Caco-2 (cell line): ENCODE data around the gene MCTP1. TPM values are rescaled to one million over a fixed set of nuclear protein-coding genes. Genes with fewer than 3 reads are reported as not detected.

Experiments used
- BruUV-seq: library from RNA; stranded (reverse); fragments of 400-500 nt; replicated peaks from 2 replicates; lab custom pipeline; 2021; lab: Mats Ljungman, UMichigan
- CTCF ChIA-PET: fragments of 300-600 bp; sonication (Branson Sonifier 250); formaldehyde crosslinking; loops from one replicate; lab custom pipeline; 2022; ENCODE audit warnings: antibody characterized with exemption; lab: Charles Lee
- POLR2A ChIA-PET: fragments of 300-600 bp; sonication (Branson Sonifier 250); formaldehyde crosslinking; loops from one replicate; lab custom pipeline; 2022; ENCODE audit warnings: antibody characterized with exemption; lab: Charles Lee
- DNase-seq, 2 experiments: peaks; one replicate each; pipeline versions ENCODE4 v3.0.0 to v3.0.0-alpha.2; 2020 to 2022
- H3K27me3 ChIP-seq: replicated peaks from 2 replicates; pipeline ENCODE4 v1.6.0; 2011; ENCODE audit warnings: low read length; ENCODE audit not compliant: control insufficient read depth, insufficient read depth
- H3K36me3 ChIP-seq: 2 replicates; pipeline ENCODE4 v1.5.1; 2011; ENCODE audit warnings: low read length; ENCODE audit not compliant: control insufficient read depth, insufficient read depth
- H3K4me1 ChIP-seq: fragments of 250-450 bp; sonication (Bioruptor Pico); 2 replicates; pipeline ENCODE4 v1.5.1; 2020; ENCODE audit warnings: mild to moderate bottlenecking
- H3K4me3 ChIP-seq: 2 replicates; pipeline ENCODE4 v1.5.1; 2011; ENCODE audit warnings: low read depth, mild to moderate bottlenecking, control low read depth, low read length
- H3K9me3 ChIP-seq: fragments of 250-450 bp; sonication (Bioruptor Pico); 2 replicates; pipeline ENCODE4 v1.5.1; 2020; ENCODE audit warnings: mild to moderate bottlenecking, moderate library complexity
- H3K27ac Mint-ChIP-seq: one replicate; pipeline ENCODE4 v1.8.0; 2022; ENCODE audit warnings: mixed read lengths; ENCODE audit not compliant: unreplicated experiment
- H3K27me3 Mint-ChIP-seq: one replicate; pipeline ENCODE4 v1.8.0; 2022; ENCODE audit warnings: mixed read lengths; ENCODE audit not compliant: insufficient read depth, unreplicated experiment
- H3K36me3 Mint-ChIP-seq: one replicate; pipeline ENCODE4 v1.8.0; 2022; ENCODE audit warnings: mild to moderate bottlenecking, mixed read lengths; ENCODE audit not compliant: insufficient read depth, unreplicated experiment
- H3K4me1 Mint-ChIP-seq: one replicate; pipeline ENCODE4 v1.8.0; 2022; ENCODE audit warnings: low read depth, mixed read lengths; ENCODE audit not compliant: unreplicated experiment
- H3K4me3 Mint-ChIP-seq: one replicate; pipeline ENCODE4 v1.8.0; 2022; ENCODE audit warnings: mild to moderate bottlenecking, moderate library complexity, mixed read lengths; ENCODE audit not compliant: unreplicated experiment
- H3K9me3 Mint-ChIP-seq: one replicate; pipeline ENCODE4 v1.8.0; 2022; ENCODE audit warnings: mixed read lengths; ENCODE audit not compliant: unreplicated experiment
- intact Hi-C: fragments of 100-400 bp; cut with micrococcal nuclease; formaldehyde crosslinking; loops from one replicate; pipeline ENCODE4 v1.10.0; 2022; ENCODE audit not compliant: unreplicated experiment
- total RNA-seq: library from RNA; stranded (reverse); gene quantifications from 2 replicates; pipeline ENCODE4 v1.2.3, GENCODE V29; 2022
- TF ChIP-seq, protein P1 (sequence below), 2 experiments: fragments of 200-600 bp in 1 of 2; IDR thresholded peaks; 1 replicate in 1 of 2; 2 replicates in 1 of 2; pipeline versions ENCODE4 v1.5.1 to v1.8.0; 2011 to 2022; ENCODE audit warnings: antibody characterized with exemption in 1 of 2, control low read depth in 1 of 2, inconsistent platforms in 1 of 2, low read depth in 1 of 2, low read length in 1 of 2, mild to moderate bottlenecking in 1 of 2, moderate library complexity in 1 of 2; ENCODE audit not compliant: insufficient read depth in 1 of 2, severe bottlenecking in 1 of 2, unreplicated experiment in 1 of 2

MCTP1 gene
- total RNA-seq, 1 experiment from 2014 or later: 3.2 TPM

DNA sequence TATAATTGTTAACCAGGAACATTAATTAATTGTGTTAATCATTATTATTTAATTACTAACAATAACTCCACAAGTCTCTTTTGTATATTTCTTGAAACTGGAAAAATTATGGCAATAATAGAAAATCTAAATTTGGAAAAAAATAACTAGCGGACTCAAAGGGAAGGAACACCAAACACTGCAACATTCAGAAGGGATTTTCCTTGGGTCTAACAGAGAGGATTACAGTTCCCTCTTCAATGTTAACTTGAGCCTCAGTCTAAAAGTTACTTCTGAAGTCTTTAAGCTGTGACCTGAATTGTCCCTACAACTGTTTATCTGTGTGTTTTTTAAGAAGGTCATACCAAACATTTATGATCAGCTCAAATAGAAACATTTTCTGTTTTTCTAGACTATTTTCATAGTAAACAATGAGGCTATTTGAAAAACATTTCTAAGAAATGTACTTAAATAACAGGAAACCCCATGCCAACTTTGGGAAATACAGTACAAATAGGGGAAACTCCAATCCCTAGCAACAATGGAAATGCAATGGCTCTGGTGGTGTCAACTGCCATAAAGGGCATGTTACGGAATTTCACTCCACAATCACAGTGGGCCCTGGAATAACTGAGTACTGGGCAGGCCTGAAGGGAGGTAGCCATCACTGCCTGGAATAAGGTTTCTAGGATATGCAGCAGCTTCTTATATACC, 61.2 kb downstream of the MCTP1 start:
- TF ChIP-seq, protein P1, sequence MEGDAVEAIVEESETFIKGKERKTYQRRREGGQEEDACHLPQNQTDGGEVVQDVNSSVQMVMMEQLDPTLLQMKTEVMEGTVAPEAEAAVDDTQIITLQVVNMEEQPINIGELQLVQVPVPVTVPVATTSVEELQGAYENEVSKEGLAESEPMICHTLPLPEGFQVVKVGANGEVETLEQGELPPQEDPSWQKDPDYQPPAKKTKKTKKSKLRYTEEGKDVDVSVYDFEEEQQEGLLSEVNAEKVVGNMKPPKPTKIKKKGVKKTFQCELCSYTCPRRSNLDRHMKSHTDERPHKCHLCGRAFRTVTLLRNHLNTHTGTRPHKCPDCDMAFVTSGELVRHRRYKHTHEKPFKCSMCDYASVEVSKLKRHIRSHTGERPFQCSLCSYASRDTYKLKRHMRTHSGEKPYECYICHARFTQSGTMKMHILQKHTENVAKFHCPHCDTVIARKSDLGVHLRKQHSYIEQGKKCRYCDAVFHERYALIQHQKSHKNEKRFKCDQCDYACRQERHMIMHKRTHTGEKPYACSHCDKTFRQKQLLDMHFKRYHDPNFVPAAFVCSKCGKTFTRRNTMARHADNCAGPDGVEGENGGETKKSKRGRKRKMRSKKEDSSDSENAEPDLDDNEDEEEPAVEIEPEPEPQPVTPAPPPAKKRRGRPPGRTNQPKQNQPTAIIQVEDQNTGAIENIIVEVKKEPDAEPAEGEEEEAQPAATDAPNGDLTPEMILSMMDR (IDR thresholded peaks at IDR 0.05; ENCODE audit: insufficient read depth in 1 of 2, low read depth in 1 of 2, low read length in 1 of 2, severe bottlenecking in 1 of 2, unreplicated experiment in 1 of 2): no peak
- no peaks in the 10 kb centered on the region for H3K4me1 Mint-ChIP-seq
- no peaks in the 10 kb centered on the region for H3K36me3 ChIP-seq
- no peak overlapping the region for H3K27ac Mint-ChIP-seq
- H3K36me3 Mint-ChIP-seq: no peaks in the 10 kb centered on the region
- H3K4me3 Mint-ChIP-seq: no peak overlapping the region
- H3K4me3 ChIP-seq: no peak overlapping the region
- no peaks in the 10 kb centered on the region for H3K4me1 ChIP-seq
- no peaks in the 10 kb centered on the region for H3K9me3 Mint-ChIP-seq
- H3K27me3 ChIP-seq: no peaks in the 10 kb centered on the region
- H3K9me3 ChIP-seq: peaks cover 3% of the 10 kb centered on the region; the same call in 1 of the 2 replicates
- BruUV-seq: no TSS peak
- ChIA-PET CTCF (no interaction called here), POLR2A (no interaction called here)
- no peaks in the 10 kb centered on the region for H3K27me3 Mint-ChIP-seq
- intact Hi-C loops: no loop called here
- DNase-seq: no peak

DNA sequence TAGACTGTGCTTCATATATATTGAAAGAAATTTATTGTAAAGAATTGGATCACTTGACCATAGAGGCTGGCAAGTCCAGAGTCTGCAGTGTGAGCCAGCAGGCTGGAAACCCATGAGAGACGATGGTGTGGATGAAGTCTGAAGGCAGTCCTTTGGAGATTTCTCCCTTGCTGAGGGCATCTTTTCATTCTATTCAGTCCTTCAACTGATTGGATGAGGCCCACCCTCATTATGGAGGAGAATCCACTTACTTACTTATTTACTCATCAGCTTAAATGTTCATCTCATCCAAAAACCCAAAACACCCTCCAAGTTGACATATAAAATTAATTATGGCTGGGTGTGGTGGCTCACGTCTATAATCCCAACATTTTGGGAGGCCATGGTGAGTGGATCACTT, 62.1 kb downstream of the MCTP1 start:
- TF ChIP-seq, protein P1 (IDR thresholded peaks at IDR 0.05; ENCODE audit: insufficient read depth in 1 of 2, low read depth in 1 of 2, low read length in 1 of 2, severe bottlenecking in 1 of 2, unreplicated experiment in 1 of 2): no peak
- CTCF ChIA-PET: no interaction called here
- H3K4me1 Mint-ChIP-seq: peaks cover 5% of the 10 kb centered on the region
- no peak overlapping the region for H3K4me3 Mint-ChIP-seq
- DNase-seq: no peak
- intact Hi-C loops: no loop called here
- H3K36me3 Mint-ChIP-seq: no peaks in the 10 kb centered on the region
- H3K27me3 Mint-ChIP-seq: no peaks in the 10 kb centered on the region
- H3K36me3 ChIP-seq: no peaks in the 10 kb centered on the region
- no peaks in the 10 kb centered on the region for H3K27me3 ChIP-seq
- no TSS peak for BruUV-seq
- H3K4me3 ChIP-seq: no peak overlapping the region
- POLR2A ChIA-PET: no interaction called here
- H3K27ac Mint-ChIP-seq: no peak overlapping the region
- H3K9me3 ChIP-seq: peaks cover 3% of the 10 kb centered on the region; the same call in 1 of the 2 replicates
- peaks cover 4% of the 10 kb centered on the region; the same call in 1 of the 2 replicates for H3K4me1 ChIP-seq
- H3K9me3 Mint-ChIP-seq: no peaks in the 10 kb centered on the region

DNA sequence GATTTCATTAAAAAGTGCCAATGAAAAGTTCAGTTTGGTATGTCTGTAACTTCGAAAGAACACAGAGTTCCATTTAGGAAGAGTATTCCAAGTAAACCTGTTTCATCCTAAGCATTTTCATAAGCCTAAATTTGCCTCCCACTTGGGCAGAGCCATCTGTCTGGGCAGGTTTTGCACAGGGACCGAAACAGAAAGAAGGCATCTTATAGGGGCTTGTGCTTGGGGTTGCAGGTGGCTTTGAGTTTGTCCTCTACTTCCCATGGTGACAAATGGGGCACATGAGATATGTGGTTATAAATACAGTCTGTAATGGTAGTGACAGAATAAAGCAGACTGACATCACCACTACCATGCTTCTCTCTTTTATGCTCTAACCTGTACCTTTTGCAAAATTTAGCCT, 63.7 kb downstream of the MCTP1 start:
- no peak overlapping the region for H3K27ac Mint-ChIP-seq
- H3K9me3 Mint-ChIP-seq: no peaks in the 10 kb centered on the region
- Histone ChIP-seq H3K4me1 (peaks cover 6% of the 10 kb centered on the region; the same call in 1 of the 2 replicates), H3K36me3 (no peaks in the 10 kb centered on the region), H3K27me3 (no peaks in the 10 kb centered on the region), H3K4me3 (no peak overlapping the region), H3K9me3 (peaks cover 3% of the 10 kb centered on the region; the same call in 1 of the 2 replicates)
- DNase-seq: no peak
- ChIA-PET CTCF (no interaction called here), POLR2A (no interaction called here)
- no peaks in the 10 kb centered on the region for H3K36me3 Mint-ChIP-seq
- intact Hi-C loops: no loop called here
- H3K4me3 Mint-ChIP-seq: no peak overlapping the region
- no TSS peak for BruUV-seq
- TF ChIP-seq, protein P1 (IDR thresholded peaks at IDR 0.05; ENCODE audit: insufficient read depth in 1 of 2, low read depth in 1 of 2, low read length in 1 of 2, severe bottlenecking in 1 of 2, unreplicated experiment in 1 of 2): no peak
- peaks cover 7% of the 10 kb centered on the region for H3K4me1 Mint-ChIP-seq
- H3K27me3 Mint-ChIP-seq: no peaks in the 10 kb centered on the region
